Measurements from ENCODE around the gene TENT5C.
A peak's percentile ranks its signal among the peaks of the same experiment; 100 is the strongest.

Gene TENT5C

GRCh38 chr1:117636637-117637425 lies 31.0 kb downstream of the TENT5C start:
- no peak for DNase-seq (ENCODE audit: low read depth)

GRCh38 chr1:117638141-117638540 lies 32.3 kb downstream of the TENT5C start:
- DNase-seq (ENCODE audit: low read depth): no peak

GRCh38 chr1:117638759-117639158 lies 32.9 kb downstream of the TENT5C start:
- DNase-seq (ENCODE audit: low read depth): no peak

- DNase-seq (ENCODE audit: low read depth): no peak
Measured at GRCh38 chr1:117639741-117640140, 33.9 kb downstream of the TENT5C start.

- DNase-seq (ENCODE audit: low read depth): no peak
Measured at GRCh38 chr1:117641536-117641935, 35.7 kb downstream of the TENT5C start.

- no peak for DNase-seq (ENCODE audit: low read depth)
Measured at GRCh38 chr1:117642963-117643362, 37.1 kb downstream of the TENT5C start.

GRCh38 chr1:117643601-117644000 lies 37.8 kb downstream of the TENT5C start:
- DNase-seq (ENCODE audit: low read depth): no peak

GRCh38 chr1:117644696-117645311 lies 39.0 kb downstream of the TENT5C start:
- DNase-seq (ENCODE audit: low read depth): no peak

- no peak for DNase-seq (ENCODE audit: low read depth)
Measured at GRCh38 chr1:117645343-117645742, 39.5 kb downstream of the TENT5C start.

GRCh38 chr1:117646007-117646811 lies 40.4 kb downstream of the TENT5C start:
- no peak for DNase-seq (ENCODE audit: low read depth)

- no peak for DNase-seq (ENCODE audit: low read depth)
Measured at GRCh38 chr1:117646956-117647355, 41.1 kb downstream of the TENT5C start.

- DNase-seq (ENCODE audit: low read depth): no peak
Measured at GRCh38 chr1:117648015-117648414, 42.2 kb downstream of the TENT5C start.

GRCh38 chr1:117650840-117651568 lies 45.2 kb downstream of the TENT5C start:
- DNase-seq (ENCODE audit: low read depth): no peak

GRCh38 chr1:117651616-117652015 lies 45.8 kb downstream of the TENT5C start:
- no peak for DNase-seq (ENCODE audit: low read depth)

GRCh38 chr1:117652421-117652820 lies 46.6 kb downstream of the TENT5C start:
- peak; percentile 43 for DNase-seq (ENCODE audit: low read depth)

- no peak for DNase-seq (ENCODE audit: low read depth)
Measured at GRCh38 chr1:117653195-117653594, 47.3 kb downstream of the TENT5C start.

GRCh38 chr1:117653732-117654492 lies 48.1 kb downstream of the TENT5C start:
- no peak for DNase-seq (ENCODE audit: low read depth)

GRCh38 chr1:117654493-117655219 lies 48.8 kb downstream of the TENT5C start:
- no peak for DNase-seq (ENCODE audit: low read depth)

- DNase-seq (ENCODE audit: low read depth): peak; percentile 21
Measured at GRCh38 chr1:117655220-117655577, 49.4 kb downstream of the TENT5C start.

GRCh38 chr1:117656202-117656641 lies 50.4 kb downstream of the TENT5C start:
- no peak for DNase-seq (ENCODE audit: low read depth)

GRCh38 chr1:117657031-117657430 lies 51.2 kb downstream of the TENT5C start:
- peak; percentile 81 for DNase-seq (ENCODE audit: low read depth)
